ENCODE measurements around the gene ZDHHC8.

DNA sequence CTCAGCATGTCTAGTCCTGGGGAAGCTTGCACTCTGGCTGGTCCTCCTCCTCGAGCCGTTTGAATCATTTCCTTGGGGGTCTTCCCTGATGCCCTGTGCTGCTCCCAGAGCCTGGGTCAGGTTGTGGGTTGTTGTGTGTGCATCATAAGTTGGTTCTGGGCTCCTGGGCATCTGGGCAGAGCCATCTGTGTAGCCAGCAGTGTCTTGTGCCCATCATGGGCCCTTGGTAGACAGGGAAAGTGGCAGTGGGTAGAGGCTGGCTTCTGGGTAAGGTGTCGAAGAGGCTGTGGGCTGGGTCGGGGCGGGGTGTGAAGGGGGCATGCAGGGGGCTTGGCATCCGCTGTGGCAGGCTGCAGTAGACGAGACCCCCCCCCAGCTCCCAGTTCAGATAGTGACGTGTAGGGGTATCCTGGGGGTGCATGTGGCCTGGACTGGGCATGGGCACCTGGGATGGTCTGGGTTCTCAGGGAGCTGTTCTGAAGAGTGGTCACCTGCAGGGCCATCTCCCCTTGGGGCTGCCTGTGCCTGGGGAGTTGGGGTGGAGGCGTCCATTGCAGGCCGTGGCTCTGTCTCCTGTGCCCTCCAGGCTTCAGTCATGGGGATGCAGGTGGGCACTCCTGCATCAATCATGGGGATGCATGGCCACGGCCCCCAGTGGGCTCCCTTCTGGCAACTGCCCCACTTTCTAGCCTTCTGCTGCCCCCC lies 7.4 kb upstream of the ZDHHC8 start:
- TF ChIP-seq, protein P1, sequence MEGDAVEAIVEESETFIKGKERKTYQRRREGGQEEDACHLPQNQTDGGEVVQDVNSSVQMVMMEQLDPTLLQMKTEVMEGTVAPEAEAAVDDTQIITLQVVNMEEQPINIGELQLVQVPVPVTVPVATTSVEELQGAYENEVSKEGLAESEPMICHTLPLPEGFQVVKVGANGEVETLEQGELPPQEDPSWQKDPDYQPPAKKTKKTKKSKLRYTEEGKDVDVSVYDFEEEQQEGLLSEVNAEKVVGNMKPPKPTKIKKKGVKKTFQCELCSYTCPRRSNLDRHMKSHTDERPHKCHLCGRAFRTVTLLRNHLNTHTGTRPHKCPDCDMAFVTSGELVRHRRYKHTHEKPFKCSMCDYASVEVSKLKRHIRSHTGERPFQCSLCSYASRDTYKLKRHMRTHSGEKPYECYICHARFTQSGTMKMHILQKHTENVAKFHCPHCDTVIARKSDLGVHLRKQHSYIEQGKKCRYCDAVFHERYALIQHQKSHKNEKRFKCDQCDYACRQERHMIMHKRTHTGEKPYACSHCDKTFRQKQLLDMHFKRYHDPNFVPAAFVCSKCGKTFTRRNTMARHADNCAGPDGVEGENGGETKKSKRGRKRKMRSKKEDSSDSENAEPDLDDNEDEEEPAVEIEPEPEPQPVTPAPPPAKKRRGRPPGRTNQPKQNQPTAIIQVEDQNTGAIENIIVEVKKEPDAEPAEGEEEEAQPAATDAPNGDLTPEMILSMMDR (IDR thresholded peaks at IDR 0.05) = no peak
- no peak for TF ChIP-seq KDM5A (IDR thresholded peaks at IDR 0.05)
- TF ChIP-seq MAZ (IDR thresholded peaks at IDR 0.05; ENCODE audit: borderline replicate concordance, low read depth, low read length) = no peak
- TF ChIP-seq MAX (IDR thresholded peaks at IDR 0.05) = no peak
- no peak for TF ChIP-seq USF2 (IDR thresholded peaks at IDR 0.05)
- TF ChIP-seq RFX5 (IDR thresholded peaks at IDR 0.05) = no peak

Measured in A549 (cell line).